ENCODE results near the gene ZNF460.

DNA sequence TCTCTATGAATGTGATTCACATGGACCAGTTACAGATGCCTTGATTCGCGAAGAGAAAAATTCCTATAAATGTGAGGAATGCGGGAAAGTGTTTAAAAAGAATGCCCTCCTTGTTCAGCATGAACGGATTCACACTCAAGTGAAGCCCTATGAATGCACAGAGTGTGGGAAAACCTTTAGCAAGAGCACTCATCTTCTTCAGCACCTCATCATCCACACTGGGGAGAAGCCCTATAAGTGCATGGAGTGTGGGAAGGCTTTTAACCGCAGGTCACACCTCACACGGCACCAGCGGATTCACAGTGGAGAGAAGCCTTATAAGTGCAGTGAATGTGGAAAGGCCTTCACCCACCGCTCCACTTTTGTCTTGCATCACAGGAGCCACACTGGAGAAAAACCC lies 47.7 kb downstream of the ZNF460 start:
- no peak for TF ChIP-seq CTCF (IDR thresholded peaks at IDR 0.05)
- TF ChIP-seq POLR2A (IDR thresholded peaks at IDR 0.05) = no peak
